Astrocyte of the cerebellum (primary cell): ENCODE measurements around the gene MAT2B.

Experiments
- DNase-seq: peaks from one replicate; pipeline ENCODE4 v3.0.0-alpha.2; 2011; ENCODE audit warnings: low read depth
- H3K4me3 ChIP-seq: 2 replicates; pipeline ENCODE4 v1.5.1; 2011; ENCODE audit warnings: mild to moderate bottlenecking, low read depth, low read length, moderate library complexity
- in situ Hi-C: cut with HindIII; loops from 2 replicates; pipeline ENCODE4 v1.10.0; 2017; ENCODE audit warnings: low sequenced_read_pairs
- TF ChIP-seq, protein P1 (sequence below): IDR thresholded peaks from 2 replicates; pipeline ENCODE4 v1.5.1; 2012; ENCODE audit warnings: low read length, low read depth, moderate library complexity, mild to moderate bottlenecking; ENCODE audit errors: missing control alignments

Gene MAT2B

DNA sequence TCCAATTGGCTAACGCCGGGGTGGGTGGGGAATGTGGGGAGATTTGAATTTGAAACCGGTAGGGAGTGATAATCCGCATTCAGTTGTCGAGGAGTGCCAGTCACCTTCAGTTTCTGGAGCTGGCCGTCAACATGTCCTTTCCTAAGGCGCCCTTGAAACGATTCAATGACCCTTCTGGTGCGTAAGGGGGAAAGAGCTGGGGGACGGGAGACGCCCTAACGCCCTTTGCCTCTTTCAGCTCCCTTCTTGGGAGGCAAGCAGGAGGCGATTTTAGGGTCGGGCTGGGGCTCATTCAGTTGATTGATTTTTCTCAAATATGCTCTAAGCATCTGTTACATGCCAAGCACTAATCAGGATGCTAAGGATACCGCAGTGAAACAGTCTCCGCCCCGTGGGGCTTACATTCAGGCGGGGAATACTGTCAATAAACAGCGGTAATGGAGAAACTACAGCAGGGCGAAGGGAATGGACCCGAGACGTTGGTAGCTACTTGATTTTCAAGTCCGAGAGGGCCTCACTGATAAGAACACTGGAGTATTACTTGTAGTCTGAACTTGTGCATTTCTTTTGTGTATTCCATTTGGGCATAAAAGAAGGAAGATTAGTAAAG is 44.8 kb upstream of the MAT2B start, which contains the start of gene HMMR:
Gene HMMR (plus strand): TSS at position 71 of the 610 bp plus-strand sequence. CDS start 61 bp downstream, at position 132.
- in situ Hi-C loops = no loop called here
- TF ChIP-seq, protein P1, sequence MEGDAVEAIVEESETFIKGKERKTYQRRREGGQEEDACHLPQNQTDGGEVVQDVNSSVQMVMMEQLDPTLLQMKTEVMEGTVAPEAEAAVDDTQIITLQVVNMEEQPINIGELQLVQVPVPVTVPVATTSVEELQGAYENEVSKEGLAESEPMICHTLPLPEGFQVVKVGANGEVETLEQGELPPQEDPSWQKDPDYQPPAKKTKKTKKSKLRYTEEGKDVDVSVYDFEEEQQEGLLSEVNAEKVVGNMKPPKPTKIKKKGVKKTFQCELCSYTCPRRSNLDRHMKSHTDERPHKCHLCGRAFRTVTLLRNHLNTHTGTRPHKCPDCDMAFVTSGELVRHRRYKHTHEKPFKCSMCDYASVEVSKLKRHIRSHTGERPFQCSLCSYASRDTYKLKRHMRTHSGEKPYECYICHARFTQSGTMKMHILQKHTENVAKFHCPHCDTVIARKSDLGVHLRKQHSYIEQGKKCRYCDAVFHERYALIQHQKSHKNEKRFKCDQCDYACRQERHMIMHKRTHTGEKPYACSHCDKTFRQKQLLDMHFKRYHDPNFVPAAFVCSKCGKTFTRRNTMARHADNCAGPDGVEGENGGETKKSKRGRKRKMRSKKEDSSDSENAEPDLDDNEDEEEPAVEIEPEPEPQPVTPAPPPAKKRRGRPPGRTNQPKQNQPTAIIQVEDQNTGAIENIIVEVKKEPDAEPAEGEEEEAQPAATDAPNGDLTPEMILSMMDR = no peak
- no peak for DNase-seq
- H3K4me3 ChIP-seq = peak within 1 kb of the TSS; percentile 65

DNA sequence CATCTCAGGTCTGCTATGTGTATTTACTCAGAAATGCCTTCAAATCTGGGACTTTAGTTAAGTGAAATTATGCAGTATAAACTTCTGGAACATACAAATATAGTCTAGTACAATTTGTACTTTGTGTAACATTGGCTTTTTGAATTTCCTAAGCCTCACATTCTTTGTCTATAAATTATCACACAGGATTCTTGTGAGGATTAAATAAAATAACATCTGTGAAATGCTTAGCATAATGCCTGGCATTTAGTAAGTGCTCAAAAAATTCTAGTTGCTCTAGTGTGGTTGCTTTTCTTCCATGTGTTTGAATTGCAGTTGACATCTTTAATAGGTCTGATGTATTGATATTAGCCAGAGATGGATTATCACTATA is 42.4 kb upstream of the MAT2B start:
- TF ChIP-seq, protein P1 = no peak
- no peak for DNase-seq
- in situ Hi-C loops = no loop called here
- no peak overlapping the region for H3K4me3 ChIP-seq

DNA sequence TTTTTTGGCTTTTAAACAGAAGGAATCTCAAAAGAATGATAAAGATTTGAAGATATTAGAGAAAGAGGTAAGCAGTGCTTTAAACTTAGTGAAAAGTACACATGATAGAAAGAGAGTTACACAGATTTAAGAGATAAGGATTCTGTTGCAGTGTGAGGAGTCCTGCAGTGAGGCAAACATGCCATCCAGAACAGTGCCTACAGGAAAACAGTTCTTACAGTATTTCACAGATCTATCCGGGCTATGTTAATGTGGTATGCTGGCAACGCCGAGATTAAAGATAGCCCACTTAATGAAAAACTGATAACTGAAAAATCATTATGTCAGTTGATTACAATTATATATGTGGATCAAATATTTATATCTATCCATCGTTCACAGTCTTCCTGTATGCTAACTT is 37.7 kb upstream of the MAT2B start:
- no peak overlapping the region for H3K4me3 ChIP-seq
- in situ Hi-C loops = no loop called here
- TF ChIP-seq, protein P1 = no peak
- no peak for DNase-seq

DNA sequence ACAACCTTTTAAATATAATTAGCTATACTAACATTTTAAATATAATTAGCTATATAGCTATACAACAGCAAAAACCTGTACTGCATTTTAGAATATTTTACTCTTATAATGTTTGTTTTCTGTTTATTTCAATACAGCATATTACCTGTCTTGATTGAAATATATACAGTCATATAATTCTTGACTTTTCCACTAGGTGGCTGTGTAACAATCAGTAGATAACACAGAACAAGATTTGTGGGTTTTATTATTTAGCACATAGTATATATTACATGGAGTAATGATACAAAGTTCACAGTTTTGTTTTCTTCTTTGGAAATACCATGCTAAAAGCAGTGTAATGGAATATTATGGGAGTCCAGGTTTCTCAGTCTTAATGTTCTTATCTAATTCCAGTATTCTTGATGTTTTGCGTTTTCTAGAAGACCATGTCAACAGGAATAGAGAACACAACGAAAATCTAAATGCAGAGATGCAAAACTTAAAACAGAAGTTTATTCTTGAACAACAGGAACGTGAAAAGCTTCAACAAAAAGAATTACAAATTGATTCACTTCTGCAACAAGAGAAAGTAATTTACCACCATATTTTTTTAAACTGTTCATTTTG is 31.7 kb upstream of the MAT2B start:
- in situ Hi-C loops = no loop called here
- TF ChIP-seq, protein P1 = no peak
- DNase-seq = no peak
- no peak overlapping the region for H3K4me3 ChIP-seq

DNA sequence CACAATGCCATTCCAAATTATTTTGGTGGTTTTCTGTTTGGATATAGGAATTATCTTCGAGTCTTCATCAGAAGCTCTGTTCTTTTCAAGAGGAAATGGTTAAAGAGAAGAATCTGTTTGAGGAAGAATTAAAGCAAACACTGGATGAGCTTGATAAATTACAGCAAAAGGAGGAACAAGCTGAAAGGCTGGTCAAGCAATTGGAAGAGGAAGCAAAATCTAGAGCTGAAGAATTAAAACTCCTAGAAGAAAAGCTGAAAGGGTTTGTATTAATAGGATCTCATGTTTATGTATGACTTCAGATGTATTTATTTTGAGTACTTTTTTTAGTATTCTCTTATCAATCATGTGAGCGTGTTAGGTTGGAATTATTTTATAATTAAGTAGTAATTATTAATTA is 30.0 kb upstream of the MAT2B start:
- TF ChIP-seq, protein P1 = no peak
- no peak for DNase-seq
- in situ Hi-C loops = no loop called here
- H3K4me3 ChIP-seq = no peak overlapping the region

DNA sequence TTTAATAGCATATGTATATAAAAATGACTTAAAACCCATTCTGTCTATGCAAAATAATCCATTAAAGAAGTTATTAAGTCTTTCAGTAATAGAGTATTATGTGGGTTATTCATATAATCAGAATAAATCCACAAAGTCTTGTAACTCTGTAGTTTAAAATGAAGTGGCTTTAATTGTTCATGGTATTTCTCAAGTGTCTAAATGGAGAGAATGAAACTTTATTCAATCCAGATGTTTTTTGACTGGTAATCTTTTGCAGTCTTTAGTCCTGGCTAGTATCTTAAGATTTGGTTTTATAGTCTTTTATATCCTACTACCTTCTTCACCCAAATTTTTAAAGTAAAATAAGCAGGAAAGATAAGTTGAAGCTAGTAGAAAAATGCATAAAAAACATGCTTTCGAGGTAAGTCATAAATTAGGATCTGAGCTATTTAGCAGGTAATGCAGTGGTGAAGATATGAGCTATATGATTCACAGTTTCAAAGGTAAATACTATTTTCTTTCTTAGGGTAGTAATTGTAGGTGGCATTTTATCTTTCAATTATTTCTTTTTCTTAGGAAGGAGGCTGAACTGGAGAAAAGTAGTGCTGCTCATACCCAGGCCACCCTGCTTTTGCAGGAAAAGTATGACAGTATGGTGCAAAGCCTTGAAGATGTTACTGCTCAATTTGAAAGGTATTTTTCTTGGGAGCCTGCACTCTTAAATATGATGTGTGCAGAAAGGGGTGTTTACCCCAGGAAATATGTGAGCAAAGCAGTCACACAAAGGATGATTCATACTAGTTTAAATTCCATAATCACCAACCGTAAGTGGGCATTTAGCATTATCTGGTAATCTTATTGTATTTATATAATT is 27.1 kb upstream of the MAT2B start:
- in situ Hi-C loops = no loop called here
- no peak for DNase-seq
- no peak overlapping the region for H3K4me3 ChIP-seq
- TF ChIP-seq, protein P1 = no peak
